Activated T-helper 17 cell treated with anti-CD3 and anti-CD28 coated beads, Interleukin-2, amount 50 U/mL, for 72 hours (primary cell): ENCODE results near the gene MANSC4. TPM values are rescaled to one million over a fixed set of nuclear protein-coding genes. Genes with fewer than 3 reads are reported as not detected.

Experiments used
- ATAC-seq: fragments of 150-1000 bp; cut with Tn5 transposase; replicated peaks from 2 replicates; pipeline ENCODE4 v1.10.0; 2021; ENCODE audit warnings: mild to moderate bottlenecking, moderate library complexity
- H3K27ac Mint-ChIP-seq: one replicate; pipeline ENCODE4 v1.8.0; 2022; ENCODE audit warnings: mixed read lengths
- H3K27me3 Mint-ChIP-seq: one replicate; pipeline ENCODE4 v1.8.0; 2022; ENCODE audit warnings: mixed read lengths
- H3K36me3 Mint-ChIP-seq: one replicate; pipeline ENCODE4 v1.8.0; 2022; ENCODE audit warnings: low read depth, mild to moderate bottlenecking, mixed read lengths
- H3K4me1 Mint-ChIP-seq: one replicate; pipeline ENCODE4 v1.8.0; 2022; ENCODE audit warnings: mixed read lengths
- H3K4me3 Mint-ChIP-seq: one replicate; pipeline ENCODE4 v1.8.0; 2022; ENCODE audit warnings: mild to moderate bottlenecking, mixed read lengths
- H3K9me3 Mint-ChIP-seq: one replicate; pipeline ENCODE4 v1.8.0; 2022; ENCODE audit warnings: mixed read lengths
- total RNA-seq, 2 donors: library from RNA; stranded (reverse); gene quantifications; one replicate each; pipeline ENCODE4 v1.2.3, GENCODE V29; 2022

The MANSC4 gene
- total RNA-seq: not detected

- Mint-ChIP-seq H3K36me3 (peaks cover 20% of the 10 kb centered on the region), H3K4me1 (peaks cover 27% of the 10 kb centered on the region), H3K4me3 (peak within 1 kb of the TSS; percentile 82)
These were observed at the start of gene MANSC4, which contains the start of gene KLHL42 for GRCh38 chr12:27779920-27780611. Gene MANSC4 (minus strand): TSS chr12:27780236. CDS start chr12:27771276, 8,960 bp downstream. Gene KLHL42 (plus strand): TSS chr12:27780233. CDS start chr12:27780331, 98 bp downstream.

GRCh38 chr12:27828196-27828595 is 48.2 kb upstream of the MANSC4 start:
- Mint-ChIP-seq H3K36me3 (no peaks in the 10 kb centered on the region), H3K27ac (no peak overlapping the region), H3K9me3 (no peaks in the 10 kb centered on the region), H3K4me1 (peaks cover 19% of the 10 kb centered on the region), H3K27me3 (peaks cover 6% of the 10 kb centered on the region), H3K4me3 (no peak overlapping the region)
- no peak for ATAC-seq

More at GRCh38 chr12:27779920-27780611, at the start of gene MANSC4, which contains the start of gene KLHL42:
- Mint-ChIP-seq H3K27me3 (no peaks in the 10 kb centered on the region), H3K9me3 (no peaks in the 10 kb centered on the region), H3K27ac (peak within 1 kb of the TSS; percentile 47)
- ATAC-seq: peak; percentile 89

- ATAC-seq: no peak
- Mint-ChIP-seq H3K36me3 (peaks cover 6% of the 10 kb centered on the region), H3K4me3 (no peak overlapping the region), H3K4me1 (peaks cover 29% of the 10 kb centered on the region), H3K27ac (no peak overlapping the region), H3K27me3 (peaks cover 3% of the 10 kb centered on the region), H3K9me3 (no peaks in the 10 kb centered on the region)
These were observed 46.0 kb upstream of the MANSC4 start for GRCh38 chr12:27826076-27826475.

GRCh38 chr12:27824126-27824842 is 44.2 kb upstream of the MANSC4 start:
- H3K4me1 Mint-ChIP-seq: peaks cover 29% of the 10 kb centered on the region
- peaks cover 3% of the 10 kb centered on the region for H3K27me3 Mint-ChIP-seq
- H3K9me3 Mint-ChIP-seq: no peaks in the 10 kb centered on the region
- H3K27ac Mint-ChIP-seq: peak overlapping the region; percentile 91
- peaks cover 6% of the 10 kb centered on the region for H3K36me3 Mint-ChIP-seq
- ATAC-seq: peak; percentile 15
- H3K4me3 Mint-ChIP-seq: peak overlapping the region; percentile 43

- no peaks in the 10 kb centered on the region for H3K9me3 Mint-ChIP-seq
- no peak for ATAC-seq
- H3K36me3 Mint-ChIP-seq: peaks cover 6% of the 10 kb centered on the region
- peaks cover 3% of the 10 kb centered on the region for H3K27me3 Mint-ChIP-seq
- peak overlapping the region; percentile 55 for H3K4me3 Mint-ChIP-seq
- peak overlapping the region; percentile 93 for H3K27ac Mint-ChIP-seq
- peaks cover 29% of the 10 kb centered on the region for H3K4me1 Mint-ChIP-seq
These were observed 43.0 kb upstream of the MANSC4 start for GRCh38 chr12:27823038-27823437.

- Mint-ChIP-seq H3K4me1 (peaks cover 29% of the 10 kb centered on the region), H3K4me3 (peak overlapping the region; percentile 55), H3K27ac (peak overlapping the region; percentile 93), H3K36me3 (peaks cover 6% of the 10 kb centered on the region), H3K27me3 (peaks cover 3% of the 10 kb centered on the region), H3K9me3 (no peaks in the 10 kb centered on the region)
- ATAC-seq: peak; percentile 92
These were observed 42.2 kb upstream of the MANSC4 start for GRCh38 chr12:27822076-27822712.

GRCh38 chr12:27821259-27821973 is 41.4 kb upstream of the MANSC4 start:
- no peaks in the 10 kb centered on the region for H3K9me3 Mint-ChIP-seq
- peak overlapping the region; percentile 93 for H3K27ac Mint-ChIP-seq
- peaks cover 3% of the 10 kb centered on the region for H3K27me3 Mint-ChIP-seq
- peaks cover 29% of the 10 kb centered on the region for H3K4me1 Mint-ChIP-seq
- H3K4me3 Mint-ChIP-seq: peak overlapping the region; percentile 55
- ATAC-seq: no peak
- peaks cover 6% of the 10 kb centered on the region for H3K36me3 Mint-ChIP-seq

- Mint-ChIP-seq H3K9me3 (no peaks in the 10 kb centered on the region), H3K4me3 (no peak overlapping the region), H3K4me1 (peaks cover 25% of the 10 kb centered on the region), H3K36me3 (peaks cover 6% of the 10 kb centered on the region), H3K27me3 (peaks cover 3% of the 10 kb centered on the region), H3K27ac (no peak overlapping the region)
- ATAC-seq: no peak
These were observed 40.5 kb upstream of the MANSC4 start for GRCh38 chr12:27820564-27820963.

GRCh38 chr12:27818401-27818918 is 38.4 kb upstream of the MANSC4 start:
- H3K36me3 Mint-ChIP-seq: peaks cover 6% of the 10 kb centered on the region
- no peak overlapping the region for H3K27ac Mint-ChIP-seq
- no peak for ATAC-seq
- H3K27me3 Mint-ChIP-seq: no peaks in the 10 kb centered on the region
- no peaks in the 10 kb centered on the region for H3K9me3 Mint-ChIP-seq
- H3K4me1 Mint-ChIP-seq: peaks cover 11% of the 10 kb centered on the region
- no peak overlapping the region for H3K4me3 Mint-ChIP-seq

- peaks cover 6% of the 10 kb centered on the region for H3K36me3 Mint-ChIP-seq
- H3K4me1 Mint-ChIP-seq: peaks cover 6% of the 10 kb centered on the region
- H3K9me3 Mint-ChIP-seq: no peaks in the 10 kb centered on the region
- H3K4me3 Mint-ChIP-seq: no peak overlapping the region
- H3K27ac Mint-ChIP-seq: no peak overlapping the region
- H3K27me3 Mint-ChIP-seq: no peaks in the 10 kb centered on the region
- ATAC-seq: no peak
These were observed 37.7 kb upstream of the MANSC4 start for GRCh38 chr12:27817766-27818165.

- no peak overlapping the region for H3K4me3 Mint-ChIP-seq
- no peaks in the 10 kb centered on the region for H3K9me3 Mint-ChIP-seq
- no peak overlapping the region for H3K27ac Mint-ChIP-seq
- no peak for ATAC-seq
- no peaks in the 10 kb centered on the region for H3K27me3 Mint-ChIP-seq
- no peaks in the 10 kb centered on the region for H3K4me1 Mint-ChIP-seq
- no peaks in the 10 kb centered on the region for H3K36me3 Mint-ChIP-seq
These were observed 35.0 kb upstream of the MANSC4 start for GRCh38 chr12:27814851-27815591.

- no peak for ATAC-seq
- no peaks in the 10 kb centered on the region for H3K36me3 Mint-ChIP-seq
- H3K27ac Mint-ChIP-seq: no peak overlapping the region
- H3K9me3 Mint-ChIP-seq: no peaks in the 10 kb centered on the region
- no peaks in the 10 kb centered on the region for H3K4me1 Mint-ChIP-seq
- H3K27me3 Mint-ChIP-seq: no peaks in the 10 kb centered on the region
- H3K4me3 Mint-ChIP-seq: no peak overlapping the region
These were observed 34.4 kb upstream of the MANSC4 start for GRCh38 chr12:27814411-27814810.

- no peaks in the 10 kb centered on the region for H3K36me3 Mint-ChIP-seq
These were observed 32.5 kb upstream of the MANSC4 start for GRCh38 chr12:27812502-27812901.

More at GRCh38 chr12:27812502-27812901, 32.5 kb upstream of the MANSC4 start:
- no peak for ATAC-seq
- Mint-ChIP-seq H3K4me3 (no peak overlapping the region), H3K9me3 (no peaks in the 10 kb centered on the region), H3K4me1 (no peaks in the 10 kb centered on the region), H3K27me3 (no peaks in the 10 kb centered on the region), H3K27ac (no peak overlapping the region)
